Measurements from ENCODE around the gene ZCCHC10.
A peak's percentile ranks its signal among the peaks of the same experiment; 100 is the strongest.

The ZCCHC10 gene

DNA sequence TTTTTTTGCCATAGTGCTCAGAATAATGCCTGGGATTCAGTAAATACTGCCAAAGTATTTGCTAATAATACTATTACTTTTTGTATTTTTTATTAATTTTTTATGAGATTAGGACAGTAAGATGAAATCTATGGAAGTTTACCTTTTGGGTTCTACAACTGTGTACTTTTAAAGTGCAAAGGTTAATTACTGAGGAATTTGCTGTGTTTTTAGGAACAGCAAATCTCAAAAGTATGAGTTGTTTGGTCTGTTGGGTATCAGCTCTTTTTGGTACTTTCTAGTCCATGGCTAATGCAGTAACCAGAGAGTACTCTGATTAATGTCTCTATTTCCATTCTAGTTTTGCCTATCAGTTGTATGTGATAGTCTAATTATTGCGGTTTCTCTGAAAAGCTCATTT lies 30.5 kb upstream of the ZCCHC10 start:
- Histone ChIP-seq H3K4me3 (replicated peaks; ENCODE audit: insufficient read depth, low read length) (no peak overlapping the region), H3K27ac (replicated peaks) (no peak overlapping the region), H3K27me3 (ENCODE audit: insufficient read depth, poor library complexity, severe bottlenecking) (no peaks in the 10 kb centered on the region)
- TF ChIP-seq, protein P1, sequence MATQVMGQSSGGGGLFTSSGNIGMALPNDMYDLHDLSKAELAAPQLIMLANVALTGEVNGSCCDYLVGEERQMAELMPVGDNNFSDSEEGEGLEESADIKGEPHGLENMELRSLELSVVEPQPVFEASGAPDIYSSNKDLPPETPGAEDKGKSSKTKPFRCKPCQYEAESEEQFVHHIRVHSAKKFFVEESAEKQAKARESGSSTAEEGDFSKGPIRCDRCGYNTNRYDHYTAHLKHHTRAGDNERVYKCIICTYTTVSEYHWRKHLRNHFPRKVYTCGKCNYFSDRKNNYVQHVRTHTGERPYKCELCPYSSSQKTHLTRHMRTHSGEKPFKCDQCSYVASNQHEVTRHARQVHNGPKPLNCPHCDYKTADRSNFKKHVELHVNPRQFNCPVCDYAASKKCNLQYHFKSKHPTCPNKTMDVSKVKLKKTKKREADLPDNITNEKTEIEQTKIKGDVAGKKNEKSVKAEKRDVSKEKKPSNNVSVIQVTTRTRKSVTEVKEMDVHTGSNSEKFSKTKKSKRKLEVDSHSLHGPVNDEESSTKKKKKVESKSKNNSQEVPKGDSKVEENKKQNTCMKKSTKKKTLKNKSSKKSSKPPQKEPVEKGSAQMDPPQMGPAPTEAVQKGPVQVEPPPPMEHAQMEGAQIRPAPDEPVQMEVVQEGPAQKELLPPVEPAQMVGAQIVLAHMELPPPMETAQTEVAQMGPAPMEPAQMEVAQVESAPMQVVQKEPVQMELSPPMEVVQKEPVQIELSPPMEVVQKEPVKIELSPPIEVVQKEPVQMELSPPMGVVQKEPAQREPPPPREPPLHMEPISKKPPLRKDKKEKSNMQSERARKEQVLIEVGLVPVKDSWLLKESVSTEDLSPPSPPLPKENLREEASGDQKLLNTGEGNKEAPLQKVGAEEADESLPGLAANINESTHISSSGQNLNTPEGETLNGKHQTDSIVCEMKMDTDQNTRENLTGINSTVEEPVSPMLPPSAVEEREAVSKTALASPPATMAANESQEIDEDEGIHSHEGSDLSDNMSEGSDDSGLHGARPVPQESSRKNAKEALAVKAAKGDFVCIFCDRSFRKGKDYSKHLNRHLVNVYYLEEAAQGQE (IDR thresholded peaks at IDR 0.05; ENCODE audit: insufficient replicate concordance, low read depth) = no peak
- no peak for TF ChIP-seq GABPA (IDR thresholded peaks at IDR 0.05; ENCODE audit: low read depth)
- no peak for TF ChIP-seq CTCF (IDR thresholded peaks at IDR 0.05; ENCODE audit: insufficient read depth, low read length)
- no peak for TF ChIP-seq SPI1 (IDR thresholded peaks at IDR 0.05; ENCODE audit: borderline replicate concordance, low read depth)
- TF ChIP-seq POLR2AphosphoS5 (IDR thresholded peaks at IDR 0.05; ENCODE audit: low read depth) = no peak
- no peak for DNase-seq (ENCODE audit: low read depth in 1 of 2, low spot score in 1 of 2)

- Histone ChIP-seq H3K27ac (replicated peaks) (no peak overlapping the region), H3K27me3 (ENCODE audit: insufficient read depth, poor library complexity, severe bottlenecking) (no peaks in the 10 kb centered on the region), H3K4me3 (replicated peaks; ENCODE audit: insufficient read depth, low read length) (no peak overlapping the region)
- DNase-seq (ENCODE audit: low read depth in 1 of 2, low spot score in 1 of 2) = no peak
- TF ChIP-seq POLR2AphosphoS5 (IDR thresholded peaks at IDR 0.05; ENCODE audit: low read depth) (no peak), CTCF (IDR thresholded peaks at IDR 0.05; ENCODE audit: insufficient read depth, low read length) (no peak), SPI1 (IDR thresholded peaks at IDR 0.05; ENCODE audit: borderline replicate concordance, low read depth) (no peak), GABPA (IDR thresholded peaks at IDR 0.05; ENCODE audit: low read depth) (no peak)
- TF ChIP-seq, protein P1 (IDR thresholded peaks at IDR 0.05; ENCODE audit: insufficient replicate concordance, low read depth) = no peak
These were observed 28.5 kb upstream of the ZCCHC10 start for GRCh38 chr5:133054697-133055471.

- no peaks in the 10 kb centered on the region for H3K27me3 ChIP-seq (ENCODE audit: insufficient read depth, poor library complexity, severe bottlenecking)
- no peak overlapping the region for H3K27ac ChIP-seq (replicated peaks)
- no peak for DNase-seq (ENCODE audit: low read depth in 1 of 2, low spot score in 1 of 2)
- peak overlapping the region; percentile 77 for H3K4me3 ChIP-seq (replicated peaks; ENCODE audit: insufficient read depth, low read length)
- no peak for TF ChIP-seq POLR2AphosphoS5 (IDR thresholded peaks at IDR 0.05; ENCODE audit: low read depth)
- TF ChIP-seq SPI1 (IDR thresholded peaks at IDR 0.05; ENCODE audit: borderline replicate concordance, low read depth) = no peak
- no peak for TF ChIP-seq GABPA (IDR thresholded peaks at IDR 0.05; ENCODE audit: low read depth)
- TF ChIP-seq CTCF (IDR thresholded peaks at IDR 0.05; ENCODE audit: insufficient read depth, low read length) = no peak
- TF ChIP-seq, protein P1 (IDR thresholded peaks at IDR 0.05; ENCODE audit: insufficient replicate concordance, low read depth) = no peak
These were observed 27.1 kb upstream of the ZCCHC10 start for GRCh38 chr5:133053448-133053847.

Data from HL-60 (cell line).